ENCODE results near the gene NRIP3.
"Not testable (repeated sequence)": the region's sequence is repeated elsewhere in the genome, so short reads cannot be mapped to it uniquely, and the experiment has no call there.

The NRIP3 gene

DNA sequence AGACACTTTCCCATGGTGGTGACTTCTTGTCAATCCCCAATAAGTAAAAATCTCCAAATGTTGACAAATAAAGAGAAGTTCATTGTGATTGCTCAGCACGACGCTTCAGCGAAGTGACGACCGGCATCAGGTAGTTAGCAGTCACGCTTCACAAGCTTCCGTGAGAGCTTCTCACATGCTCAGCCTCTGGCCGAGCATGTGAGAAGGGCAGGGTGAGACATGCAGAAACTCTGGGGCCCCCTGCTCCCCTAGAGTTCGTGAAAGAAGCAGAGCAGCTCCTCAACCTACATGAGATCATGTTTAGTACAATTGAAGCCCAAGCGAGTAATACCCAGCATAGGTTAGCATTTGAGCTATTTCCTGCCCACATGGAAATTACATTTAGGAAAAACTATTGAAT is 66.6 kb downstream of the NRIP3 start:
- Mint-ChIP-seq H3K27ac (no peak overlapping the region), H3K36me3 (ENCODE audit: low read depth) (no peaks in the 10 kb centered on the region), H3K4me3 (no peak overlapping the region), H3K9me3 (no peaks in the 10 kb centered on the region), H3K27me3 (no peaks in the 10 kb centered on the region), H3K4me1 (ENCODE audit: low read depth) (no peaks in the 10 kb centered on the region)

DNA sequence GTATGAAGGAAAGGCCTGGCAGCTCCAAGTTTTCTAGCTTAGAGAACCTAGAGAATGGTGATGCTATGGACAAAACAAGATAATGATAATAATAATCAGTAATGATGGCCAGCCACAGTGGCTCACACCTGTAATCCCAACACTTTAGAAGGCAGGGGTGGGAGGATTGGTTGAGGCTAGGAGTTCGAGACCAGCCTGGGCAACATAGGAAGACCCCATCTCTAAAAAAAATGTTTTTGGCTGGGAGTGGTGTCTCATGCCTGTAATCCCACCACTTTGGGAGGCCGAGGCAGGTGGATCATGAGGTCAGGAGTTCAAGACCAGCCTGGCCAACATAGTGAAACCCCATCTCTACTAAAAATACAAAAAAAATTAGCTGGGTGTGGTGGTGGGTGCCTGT is 68.0 kb downstream of the NRIP3 start:
- H3K9me3 Mint-ChIP-seq; H3K4me3 Mint-ChIP-seq; H3K36me3 Mint-ChIP-seq (ENCODE audit: low read depth); H3K27me3 Mint-ChIP-seq; H3K27ac Mint-ChIP-seq; H3K4me1 Mint-ChIP-seq (ENCODE audit: low read depth): not testable (repeated sequence)

DNA sequence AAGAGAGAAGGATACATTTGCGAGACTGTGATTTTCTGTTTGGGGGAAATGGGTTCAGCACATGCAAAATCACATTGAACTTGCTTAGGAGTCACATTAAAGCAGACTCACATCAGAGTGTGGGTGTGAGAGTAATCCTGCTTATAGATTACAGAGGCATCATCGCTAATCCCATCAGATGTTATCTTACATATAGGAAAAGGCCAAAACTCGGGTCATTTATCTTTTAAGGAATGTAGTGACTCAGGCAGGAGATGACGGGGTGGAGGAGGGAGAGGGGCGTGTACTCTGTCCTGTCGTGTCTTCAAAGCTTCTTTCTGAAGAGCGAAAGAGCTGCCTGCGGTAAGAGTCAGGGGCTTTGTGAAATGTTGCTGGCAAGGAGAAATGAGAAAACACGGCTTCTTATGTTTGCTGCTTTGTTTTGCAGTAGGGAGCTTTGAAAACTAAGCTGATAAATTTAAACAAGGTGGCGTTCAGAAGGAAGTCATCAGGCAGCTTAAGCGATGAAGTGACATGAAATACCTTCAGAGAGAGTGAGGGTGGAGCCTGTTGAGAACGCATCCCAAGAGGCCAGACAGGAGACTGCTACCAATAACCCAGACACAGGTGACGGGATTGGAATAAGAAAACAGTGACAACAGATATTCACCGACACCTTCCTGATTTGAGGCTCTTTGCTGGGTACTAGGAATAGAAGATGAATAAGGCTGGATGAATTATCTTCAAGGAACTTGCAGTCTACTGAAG is 68.9 kb downstream of the NRIP3 start:
- Mint-ChIP-seq H3K27ac (no peak overlapping the region), H3K27me3 (no peaks in the 10 kb centered on the region), H3K9me3 (no peaks in the 10 kb centered on the region), H3K36me3 (ENCODE audit: low read depth) (no peaks in the 10 kb centered on the region), H3K4me1 (ENCODE audit: low read depth) (no peaks in the 10 kb centered on the region), H3K4me3 (no peak overlapping the region)

DNA sequence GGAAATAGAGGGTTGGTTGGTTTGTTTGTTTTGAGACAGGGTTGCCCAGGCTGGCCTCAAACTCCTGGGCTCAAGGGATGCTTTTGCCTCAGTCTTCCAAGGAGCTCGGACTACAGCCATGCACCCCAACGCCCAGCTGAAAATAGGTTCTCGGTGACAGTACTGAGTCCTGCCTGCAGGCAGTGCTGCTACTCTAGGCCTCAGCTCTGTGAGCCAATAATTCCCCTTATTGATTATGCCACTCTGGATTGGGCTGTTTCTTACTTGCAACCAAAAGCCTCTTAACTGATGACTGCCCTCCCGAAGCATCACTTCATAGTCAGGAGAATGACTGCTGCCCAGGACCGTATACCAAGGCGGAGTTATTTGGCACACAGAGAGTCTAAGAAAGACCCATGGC is 69.9 kb downstream of the NRIP3 start:
- H3K4me3 Mint-ChIP-seq = no peak overlapping the region
- H3K36me3 Mint-ChIP-seq (ENCODE audit: low read depth) = no peaks in the 10 kb centered on the region
- no peaks in the 10 kb centered on the region for H3K27me3 Mint-ChIP-seq
- no peaks in the 10 kb centered on the region for H3K9me3 Mint-ChIP-seq
- no peak overlapping the region for H3K27ac Mint-ChIP-seq
- no peaks in the 10 kb centered on the region for H3K4me1 Mint-ChIP-seq (ENCODE audit: low read depth)

DNA sequence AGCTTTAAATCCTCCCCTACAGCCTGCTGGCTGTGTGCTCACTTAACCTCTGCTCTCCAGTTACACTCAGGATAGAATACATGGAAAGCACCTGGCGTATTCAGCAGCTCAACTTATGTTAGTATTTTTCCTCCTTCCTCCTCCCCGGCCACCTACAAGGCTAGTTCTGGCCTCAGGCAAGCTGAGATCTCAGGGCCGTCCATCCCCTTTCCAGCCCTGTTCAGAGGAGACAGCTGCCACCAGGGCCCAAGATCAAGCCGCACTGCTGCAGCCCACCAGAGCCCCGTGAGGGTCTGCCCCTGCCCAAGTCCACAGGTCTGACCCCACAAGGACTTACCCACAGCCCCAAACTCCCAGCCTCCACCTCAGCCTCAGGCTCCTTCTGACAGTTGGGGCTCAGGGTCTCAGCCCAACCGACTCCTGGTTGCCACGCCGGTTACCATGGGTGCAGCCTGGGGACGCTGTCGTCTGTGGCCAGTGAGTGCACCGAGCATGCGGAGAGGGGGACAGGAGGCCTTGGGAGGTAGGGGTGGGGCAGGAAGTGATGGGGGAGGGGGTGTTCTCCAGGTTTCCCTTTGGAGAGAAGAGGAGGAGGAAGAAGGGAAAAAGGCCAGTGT is 71.1 kb downstream of the NRIP3 start, which contains the start of gene C11orf16:
Gene C11orf16 (minus strand): TSS at position 384 of the 617 bp plus-strand sequence. CDS start 639 bp downstream, outside the sequence.
- H3K4me1 Mint-ChIP-seq (ENCODE audit: low read depth) = no peaks in the 10 kb centered on the region
- no peaks in the 10 kb centered on the region for H3K27me3 Mint-ChIP-seq
- H3K4me3 Mint-ChIP-seq = no peak within 1 kb of the TSS
- H3K36me3 Mint-ChIP-seq (ENCODE audit: low read depth) = no peaks in the 10 kb centered on the region
- H3K27ac Mint-ChIP-seq = no peak within 1 kb of the TSS
- H3K9me3 Mint-ChIP-seq = no peaks in the 10 kb centered on the region

All from stimulated activated naive CD8-positive, alpha-beta T cell treated with anti-CD3 and anti-CD28 coated beads, Interleukin-15, Interleukin-2, amounts not matched to agents 100 ng/mL and 50 ng/mL, for 24 hours (primary cell).